Peyer's patch (tissue), 4 donors: ENCODE measurements around the gene CASKIN1.
"Not testable (repeated sequence)": the region's sequence is repeated elsewhere in the genome, so short reads cannot be mapped to it uniquely, and the experiment has no call there.

Experiments used
- CTCF ChIP-seq, 6 experiments: fragments of 450-650 bp in 4 of 6; fragments of 200-600 bp in 2 of 6; sonication (generic) in 1 of 6; IDR thresholded peaks; one replicate each; pipeline ENCODE4 v1.5.1; 2017 to 2019; ENCODE audit warnings: antibody characterized with exemption in 6 of 6, mild to moderate bottlenecking in 3 of 6, moderate library complexity in 1 of 6
- POLR2A ChIP-seq, 2 donors: fragments of 450-650 bp; IDR thresholded peaks; one replicate each; pipeline ENCODE4 v1.5.1; 2017; ENCODE audit warnings: antibody characterized with exemption in 2 of 2, mild to moderate bottlenecking in 2 of 2, moderate library complexity in 2 of 2

- TF ChIP-seq CTCF (IDR thresholded peaks at IDR 0.05): not testable (repeated sequence)
- peak in 1 of 2 donors; percentile 19 for TF ChIP-seq POLR2A (IDR thresholded peaks at IDR 0.05)
Observed at GRCh38 chr16:2127630-2128280, 68.7 kb downstream of the CASKIN1 start.
